Fibroblast of skin of back (primary cell): ENCODE data around the gene TAF11L2. TPM values are rescaled to one million over a fixed set of nuclear protein-coding genes. Genes with fewer than 3 reads are reported as not detected.
"Not testable (repeated sequence)": the region's sequence is repeated elsewhere in the genome, so short reads cannot be mapped to it uniquely, and the experiment has no call there.

ENCODE experiments used
- DNase-seq: peaks from one replicate; pipeline ENCODE4 v3.0.0-alpha.2; 2013
- polyA plus RNA-seq, 2 experiments: library from polyadenylated mRNA; unstranded; fragments of 120-200 nt; gene quantifications; one replicate each; pipeline ENCODE4 v1.2.1, GENCODE V29; 2013; ENCODE audit not compliant: insufficient read length in 2 of 2

The TAF11L2 gene
- polyA plus RNA-seq (2013, experiment 1 of 2; ENCODE audit: insufficient read length): not detected
- not detected for polyA plus RNA-seq (2013, experiment 2 of 2; ENCODE audit: insufficient read length)

GRCh38 chr5:17497931-17498330, at the start of gene TAF11L2:
Gene TAF11L2 (plus strand): TSS chr5:17498231.
- not testable (repeated sequence) for DNase-seq

GRCh38 chr5:17448877-17449276, 49.2 kb upstream of the TAF11L2 start:
- no peak for DNase-seq

- no peak for DNase-seq
Observed at GRCh38 chr5:17452936-17453335, 45.1 kb upstream of the TAF11L2 start.

DNA sequence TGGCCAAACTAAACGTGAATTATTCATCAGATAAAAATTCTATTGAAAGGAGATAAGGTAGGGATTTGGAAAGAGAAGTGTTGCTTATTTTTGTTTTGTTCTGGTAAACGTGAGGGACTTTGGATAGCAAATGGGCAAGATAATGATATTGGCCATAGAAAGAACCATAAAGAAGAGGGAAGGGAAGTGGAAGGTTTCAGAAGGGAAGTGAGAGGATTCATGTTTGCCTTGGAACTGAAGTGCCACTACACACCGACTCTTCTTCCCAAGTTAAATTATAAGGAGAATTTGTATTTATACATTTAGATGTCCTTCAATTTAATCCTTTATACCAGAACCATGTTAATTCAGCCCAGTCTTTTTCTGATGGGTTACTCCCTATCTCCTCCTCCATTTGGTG, 42.1 kb upstream of the TAF11L2 start:
- DNase-seq: no peak

- DNase-seq: no peak
Observed at GRCh38 chr5:17461793-17462192, 36.2 kb upstream of the TAF11L2 start.

GRCh38 chr5:17463653-17464052, 34.4 kb upstream of the TAF11L2 start:
- no peak for DNase-seq

- DNase-seq: no peak
Observed at GRCh38 chr5:17470064-17470463, 28.0 kb upstream of the TAF11L2 start.

- not testable (repeated sequence) for DNase-seq
Observed at GRCh38 chr5:17475064-17475463, 23.0 kb upstream of the TAF11L2 start.

DNA sequence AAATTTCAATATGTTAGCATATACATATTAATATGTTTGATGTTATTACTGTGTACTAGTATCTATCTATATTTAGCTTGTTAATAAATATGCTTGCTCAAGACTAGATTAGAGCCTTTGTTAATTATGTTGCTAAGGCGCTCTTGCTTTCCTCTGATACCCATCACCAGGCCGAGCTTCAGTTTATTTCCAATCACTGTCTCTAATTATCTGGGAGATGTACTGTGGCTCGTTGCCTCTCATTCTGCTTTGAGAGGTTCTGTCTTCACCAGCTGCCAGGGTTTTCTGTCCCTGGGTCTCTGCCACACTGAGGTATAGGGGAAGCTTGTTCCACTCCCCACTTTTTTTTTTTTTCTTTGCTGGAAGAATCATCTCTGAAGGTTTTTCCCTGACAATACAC, 21.0 kb upstream of the TAF11L2 start:
- no peak for DNase-seq

- DNase-seq: no peak
Observed at GRCh38 chr5:17477573-17478265, 20.3 kb upstream of the TAF11L2 start.

DNA sequence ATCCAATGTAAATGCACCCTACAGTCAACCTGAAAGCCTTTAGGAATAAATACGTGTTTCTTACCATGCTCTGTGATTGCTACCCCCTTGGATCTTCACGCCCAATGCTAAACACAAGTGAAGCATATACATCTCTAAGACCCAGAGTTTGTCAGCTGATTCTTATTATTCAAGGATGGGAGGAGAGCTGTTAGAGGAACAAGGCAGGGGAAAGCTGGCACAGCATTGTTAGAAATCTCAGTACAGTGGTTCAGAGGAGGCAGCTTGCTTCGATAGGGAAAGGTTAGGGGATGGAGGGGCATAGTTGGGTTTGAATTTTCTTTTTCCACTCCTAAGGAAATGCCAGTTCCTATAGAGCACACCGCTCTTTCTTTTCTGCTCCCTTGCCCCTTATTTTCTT, 16.7 kb upstream of the TAF11L2 start:
- no peak for DNase-seq

GRCh38 chr5:17482790-17483189, 15.2 kb upstream of the TAF11L2 start:
- no peak for DNase-seq

DNA sequence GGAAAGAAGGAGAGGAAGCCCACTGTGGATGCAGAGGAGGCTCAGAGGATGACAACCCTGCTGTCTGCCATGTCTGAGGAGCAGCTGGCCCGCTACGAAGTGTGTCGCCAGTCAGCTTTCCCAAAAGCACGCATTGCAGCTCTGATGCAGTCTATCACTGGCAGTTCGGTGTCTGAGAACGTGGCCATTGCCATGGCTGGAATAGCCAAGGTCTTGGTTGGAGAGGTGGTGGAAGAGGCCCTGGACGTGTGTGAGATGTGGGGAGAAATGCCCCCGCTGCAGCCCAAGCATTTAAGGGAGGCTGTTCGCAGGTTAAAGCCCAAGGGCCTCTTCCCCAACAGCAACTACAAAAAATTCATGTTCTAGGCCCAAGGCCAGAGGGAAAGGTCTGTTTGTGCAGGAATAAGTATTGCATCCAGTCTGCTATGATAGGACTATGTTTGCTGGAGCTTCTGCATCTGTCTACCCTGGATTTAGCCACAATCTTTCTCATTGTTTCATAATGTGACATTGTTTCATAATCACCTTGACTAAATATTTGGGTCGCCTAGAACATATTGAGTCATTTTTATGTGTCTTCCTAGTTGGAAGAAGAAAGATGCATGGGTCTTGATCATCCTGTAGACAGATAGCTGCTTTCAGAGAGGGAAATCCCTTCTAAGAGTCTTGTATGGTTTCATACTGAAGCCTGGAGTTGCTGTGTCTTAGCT, 11.4 kb upstream of the TAF11L2 start:
- not testable (repeated sequence) for DNase-seq

DNA sequence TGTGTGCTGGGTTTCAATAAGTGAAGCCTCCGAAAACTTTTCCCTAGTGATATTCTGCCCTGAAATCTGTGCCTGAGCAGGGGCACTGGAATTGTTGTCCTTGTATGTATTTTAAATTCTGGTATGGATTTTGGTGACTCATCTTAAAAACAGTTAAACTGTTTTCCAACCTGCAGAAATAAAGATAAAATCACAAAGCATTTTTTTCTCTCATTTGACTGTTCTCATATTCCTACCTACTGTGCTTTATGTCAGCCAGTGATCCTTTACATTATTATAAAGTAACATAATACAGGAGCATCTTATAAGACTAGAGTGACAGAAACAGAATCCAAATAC, 10.9 kb upstream of the TAF11L2 start:
- peak; percentile 1 for DNase-seq

DNA sequence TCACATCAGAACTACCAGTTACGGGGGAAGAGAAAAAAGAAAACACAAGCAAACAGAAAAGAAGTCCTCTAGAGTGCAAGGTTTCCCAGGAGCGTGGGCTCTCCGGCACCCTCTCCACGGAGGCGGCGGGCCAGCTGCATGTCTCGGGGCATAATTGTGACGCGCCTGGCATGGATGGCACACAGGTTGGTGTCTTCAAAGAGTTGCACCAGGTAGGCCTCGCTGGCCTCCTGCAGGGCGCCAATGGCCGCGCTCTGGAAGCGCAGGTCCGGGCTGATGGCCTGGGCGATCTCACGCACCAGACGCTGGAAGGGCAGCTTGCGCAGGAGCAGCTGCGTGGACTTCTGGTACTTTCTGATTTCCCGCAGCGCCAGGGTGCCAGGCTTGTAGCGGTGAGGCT, 6.8 kb upstream of the TAF11L2 start:
- not testable (repeated sequence) for DNase-seq

GRCh38 chr5:17492770-17493169, 5.3 kb upstream of the TAF11L2 start:
- no peak for DNase-seq

GRCh38 chr5:17497446-17497845, 585 bp upstream of the TAF11L2 start:
- no peak for DNase-seq

DNA sequence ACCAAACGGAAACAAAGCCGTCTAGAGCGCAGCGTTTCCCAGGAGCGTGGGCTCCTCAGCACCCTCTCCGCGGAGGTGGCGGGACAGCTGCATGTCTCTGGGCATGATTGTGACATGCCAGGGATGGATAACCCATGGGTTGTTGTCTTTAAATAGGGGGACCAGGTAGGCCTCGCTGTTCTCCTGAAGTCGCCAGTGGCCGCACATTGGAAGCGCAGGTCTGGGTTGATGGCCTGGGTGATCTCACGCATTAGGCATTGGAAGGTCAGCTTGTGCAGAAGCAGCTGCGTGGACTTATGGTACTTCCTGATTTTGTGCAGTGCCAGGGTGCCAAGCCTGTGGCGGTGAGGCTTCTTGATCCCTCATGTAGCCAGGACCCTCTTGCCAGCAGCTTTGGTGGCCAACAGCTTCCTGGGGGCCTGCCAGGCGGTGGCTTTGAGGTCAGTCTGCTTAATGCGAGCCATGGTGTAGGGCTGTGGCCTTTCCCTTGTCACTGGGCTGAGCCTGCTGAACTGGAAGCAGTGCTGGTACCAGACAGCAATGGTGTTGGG, 13.8 kb downstream of the TAF11L2 start:
- DNase-seq: no peak

DNA sequence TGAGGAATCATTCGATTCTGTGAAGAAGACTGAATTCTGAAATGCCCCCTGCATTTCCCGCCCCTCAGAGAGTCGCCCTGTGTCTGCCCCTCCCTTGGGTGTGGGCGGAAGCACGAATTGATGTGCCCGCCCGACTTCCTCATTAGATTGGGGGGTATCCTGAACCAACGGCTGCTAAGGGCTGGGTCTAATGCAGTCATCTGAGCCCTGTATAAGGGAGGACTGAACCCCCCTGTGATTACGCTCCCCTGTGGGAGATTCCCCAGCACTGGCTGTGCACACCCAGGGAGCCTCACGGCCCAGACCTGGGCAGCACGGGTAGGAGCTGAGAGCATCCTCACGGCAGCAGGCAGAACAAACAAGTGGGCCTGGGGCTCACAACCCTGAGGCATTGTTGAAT, 19.5 kb downstream of the TAF11L2 start:
- not testable (repeated sequence) for DNase-seq

GRCh38 chr5:17518067-17518466, 20.0 kb downstream of the TAF11L2 start, which contains the start of gene TAF11L3:
Gene TAF11L3 (plus strand): TSS chr5:17518367.
- not testable (repeated sequence) for DNase-seq

DNA sequence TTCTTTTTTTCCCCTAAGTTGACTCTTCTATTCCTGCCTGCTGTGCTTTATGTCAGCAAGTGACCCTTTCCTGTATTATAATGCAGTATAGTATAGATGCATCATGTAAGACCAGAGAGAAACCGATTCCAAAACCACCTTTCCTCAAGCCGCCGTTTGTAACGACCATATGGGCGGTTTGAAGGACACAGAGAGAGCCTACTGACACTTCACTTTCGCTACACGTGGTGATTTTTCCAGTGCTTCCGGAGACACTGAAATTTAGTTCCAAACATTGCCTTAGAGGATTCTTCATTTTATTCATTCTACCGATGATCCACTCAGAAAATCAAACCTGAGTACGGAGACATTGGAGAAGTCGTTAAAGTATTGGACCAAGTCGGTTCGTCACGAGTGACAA, 21.5 kb downstream of the TAF11L2 start:
- not testable (repeated sequence) for DNase-seq

DNA sequence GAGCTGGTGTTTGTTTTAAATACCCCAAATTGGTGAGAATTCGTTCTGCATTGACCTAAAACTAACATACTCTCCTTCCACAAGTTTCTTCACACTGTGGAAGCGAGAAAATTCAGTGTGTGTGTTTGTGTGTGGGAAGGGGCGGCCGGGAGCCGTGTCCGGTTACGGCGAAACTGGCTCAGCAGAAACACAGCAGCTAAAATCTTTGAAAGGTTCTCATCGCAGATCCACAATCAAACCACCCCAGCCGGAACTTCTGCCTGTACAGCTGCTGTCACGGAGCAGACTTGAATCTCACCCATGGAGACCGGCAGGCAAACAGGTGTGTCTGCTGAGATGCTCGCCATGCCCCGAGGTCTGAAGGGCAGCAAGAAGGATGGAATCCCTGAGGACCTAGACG, 23.5 kb downstream of the TAF11L2 start, which contains the start of gene TAF11L4:
TSS of gene TAF11L4 (plus strand) at position 301 of the 400 bp plus-strand sequence.
- not testable (repeated sequence) for DNase-seq

DNA sequence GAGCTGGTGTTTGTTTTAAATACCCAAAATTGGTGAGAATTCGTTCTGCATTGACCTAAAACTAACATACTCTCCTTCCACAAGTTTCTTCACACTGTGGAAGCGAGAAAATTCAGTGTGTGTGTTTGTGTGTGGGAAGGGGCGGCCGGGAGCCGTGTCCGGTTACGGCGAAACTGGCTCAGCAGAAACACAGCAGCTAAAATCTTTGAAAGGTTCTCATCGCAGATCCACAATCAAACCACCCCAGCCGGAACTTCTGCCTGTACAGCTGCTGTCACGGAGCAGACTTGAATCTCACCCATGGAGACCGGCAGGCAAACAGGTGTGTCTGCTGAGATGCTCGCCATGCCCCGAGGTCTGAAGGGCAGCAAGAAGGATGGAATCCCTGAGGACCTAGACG, 26.9 kb downstream of the TAF11L2 start, which contains the start of gene TAF11L5:
TSS of gene TAF11L5 (plus strand) at position 301 of the 400 bp plus-strand sequence.
- DNase-seq: not testable (repeated sequence)

DNA sequence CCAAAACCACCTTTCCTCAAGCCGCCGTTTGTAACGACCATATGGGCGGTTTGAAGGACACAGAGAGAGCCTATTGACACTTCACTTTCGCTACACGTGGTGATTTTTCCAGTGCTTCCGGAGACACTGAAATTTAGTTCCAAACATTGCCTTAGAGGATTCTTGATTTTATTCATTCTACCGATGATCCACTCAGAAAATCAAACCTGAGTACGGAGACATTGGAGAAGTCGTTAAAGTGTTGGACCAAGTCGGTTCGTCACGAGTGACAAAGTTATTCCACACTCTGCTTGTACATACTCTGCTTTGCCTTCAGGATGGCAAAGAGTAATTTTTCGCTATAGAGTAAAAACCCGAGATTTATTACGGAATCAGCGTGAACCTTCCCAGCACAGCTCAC, 28.5 kb downstream of the TAF11L2 start:
- peak; percentile 4 for DNase-seq
